ENCODE results near the gene PLSCR4.

- no peak for TF ChIP-seq EZH2 (IDR thresholded peaks at IDR 0.05; ENCODE audit: borderline replicate concordance, low read depth, low read length, poor library complexity, severe bottlenecking)
- TF ChIP-seq, protein P1, sequence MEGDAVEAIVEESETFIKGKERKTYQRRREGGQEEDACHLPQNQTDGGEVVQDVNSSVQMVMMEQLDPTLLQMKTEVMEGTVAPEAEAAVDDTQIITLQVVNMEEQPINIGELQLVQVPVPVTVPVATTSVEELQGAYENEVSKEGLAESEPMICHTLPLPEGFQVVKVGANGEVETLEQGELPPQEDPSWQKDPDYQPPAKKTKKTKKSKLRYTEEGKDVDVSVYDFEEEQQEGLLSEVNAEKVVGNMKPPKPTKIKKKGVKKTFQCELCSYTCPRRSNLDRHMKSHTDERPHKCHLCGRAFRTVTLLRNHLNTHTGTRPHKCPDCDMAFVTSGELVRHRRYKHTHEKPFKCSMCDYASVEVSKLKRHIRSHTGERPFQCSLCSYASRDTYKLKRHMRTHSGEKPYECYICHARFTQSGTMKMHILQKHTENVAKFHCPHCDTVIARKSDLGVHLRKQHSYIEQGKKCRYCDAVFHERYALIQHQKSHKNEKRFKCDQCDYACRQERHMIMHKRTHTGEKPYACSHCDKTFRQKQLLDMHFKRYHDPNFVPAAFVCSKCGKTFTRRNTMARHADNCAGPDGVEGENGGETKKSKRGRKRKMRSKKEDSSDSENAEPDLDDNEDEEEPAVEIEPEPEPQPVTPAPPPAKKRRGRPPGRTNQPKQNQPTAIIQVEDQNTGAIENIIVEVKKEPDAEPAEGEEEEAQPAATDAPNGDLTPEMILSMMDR (conservative IDR thresholded peaks at IDR 0.05; ENCODE audit: low read depth, low read length): no peak
These were observed 28.5 kb downstream of the PLSCR4 start for GRCh38 chr3:146222204-146223046.
